ENCODE measurements around the gene FLNB. TPM values are rescaled to one million over a fixed set of nuclear protein-coding genes. Genes with fewer than 3 reads are reported as not detected.
A peak's percentile ranks its signal among the peaks of the same experiment; 100 is the strongest.

FLNB gene
- total and polyA plus RNA-seq, 2 of the 13 experiments (the other 11 are each of a cell fraction or from before 2014, with no cell fraction given) = 106 to 130 TPM

DNA sequence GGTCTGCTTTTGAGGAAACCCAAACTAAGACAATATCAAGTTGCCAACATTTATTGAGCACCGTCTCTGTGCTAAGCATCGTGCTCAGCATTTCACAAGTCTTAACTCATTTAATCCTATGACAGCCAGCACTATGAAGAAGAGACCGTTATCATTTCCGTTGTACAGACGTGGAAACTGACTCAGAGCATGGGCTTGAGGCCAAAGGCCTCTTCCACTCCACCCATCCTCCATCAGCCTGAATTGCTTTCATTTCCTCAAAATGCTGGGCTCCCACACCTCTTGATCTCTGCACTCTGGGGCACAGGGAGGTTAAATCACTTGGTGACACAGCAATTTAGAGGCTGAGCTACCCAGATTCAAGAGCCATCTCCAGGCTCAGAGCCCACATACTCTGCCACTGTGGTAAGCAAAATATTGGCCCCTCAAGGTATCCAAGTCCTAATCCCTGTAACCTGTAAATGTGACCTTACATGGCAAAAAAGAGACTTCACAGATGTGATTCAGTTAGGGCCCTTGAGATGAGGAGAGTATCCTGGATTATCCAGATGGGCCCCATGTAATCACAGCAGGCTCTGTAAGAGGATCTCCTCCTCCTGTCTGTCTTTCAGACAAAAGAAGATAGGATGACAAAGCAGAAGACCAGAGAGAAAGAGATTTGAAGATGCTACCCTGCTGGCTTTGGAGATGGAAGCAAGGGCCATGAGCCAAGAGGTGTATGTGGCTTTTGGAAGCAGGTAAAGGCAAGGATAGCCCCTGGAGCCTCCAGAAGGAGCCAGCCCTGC lies 24.3 kb upstream of the FLNB start:
- TSS peak; percentile 58 for BruUV-seq (replicated peaks)
- H3K79me2 ChIP-seq (ENCODE audit: insufficient read depth, low read length) = no peaks in the 10 kb centered on the region
- WGBS (ENCODE audit: low lambda C conversion rate) = 0% methylated on average over 5 of the region's 5 CpGs
- H2AFZ ChIP-seq (ENCODE audit: low read length) = peak overlapping the region; percentile 46
- H3K36me3 ChIP-seq (replicated peaks in 1 of 2; ENCODE audit: control insufficient read depth in 1 of 2, insufficient read depth in 2 of 2, low read length in 2 of 2) = no peaks in the 10 kb centered on the region
- H3K4me3 ChIP-seq (replicated peaks in 1 of 3; ENCODE audit: insufficient read depth in 1 of 3, low read depth in 2 of 3, low read length in 3 of 3) = peak overlapping the region in 1 of 3 experiments; percentile 22; a peak in 2 of 6 replicates
- in situ Hi-C loops (cut with HindIII; ENCODE audit: extremely low pct_ligation_motif_present, low pct_unique_long_range_greater_than_20kb) = no loop called here
- DNase-seq (ENCODE audit: low spot score) = peak; percentile 88
- ChIA-PET CTCF (ENCODE audit: low intra/inter-chr PET ratio, low total read pairs) (no interaction called here), POLR2A (interaction anchor here (1.7 kb wide), 1 partner anchor 8 kb away, joined by 6 read pairs; no protein-coding TSS in a partner anchor)
- no peaks in the 10 kb centered on the region for H4K20me1 ChIP-seq (ENCODE audit: insufficient read depth, low read length)
- peak; percentile 79 for ATAC-seq
- FAIRE-seq = peak; percentile 91
- peak overlapping the region; percentile 65 for H3K4me2 ChIP-seq (ENCODE audit: low read depth, low read length)
- intact Hi-C loops (cut with micrococcal nuclease; ENCODE audit: unreplicated experiment) = no loop called here
- peak overlapping the region; percentile 4 for H3K9ac ChIP-seq (ENCODE audit: insufficient read depth, low read depth, low read length)
- H3K27me3 ChIP-seq (ENCODE audit: control insufficient read depth in 1 of 2, insufficient read depth in 2 of 2, low read length in 2 of 2) = no peaks in the 10 kb centered on the region
- H3K4me1 ChIP-seq (ENCODE audit: insufficient read depth, low read length) = peaks cover 69% of the 10 kb centered on the region
- peak overlapping the region; percentile 46 for H3K27ac ChIP-seq (ENCODE audit: extremely low read length, insufficient read depth, low read length)
- no peaks in the 10 kb centered on the region for H3K9me3 ChIP-seq (ENCODE audit: low read length)
- TF ChIP-seq ZNF629 (CRISPR knock-in tag; conservative IDR thresholded peaks at IDR 0.05) (peak; percentile 58), MAFF (IDR thresholded peaks at IDR 0.05; ENCODE audit: low read depth, low read length) (0 out of 2 replicates have a peak, but pooled peaks have one; percentile 36), POLR2AphosphoS5 (IDR thresholded peaks at IDR 0.05; ENCODE audit: low read depth, low read length) (no peak), HNRNPH1 (optimal IDR thresholded peaks at IDR 0.05; ENCODE audit: low read depth, low read length) (no peak), GABPA (IDR thresholded peaks at IDR 0.05; ENCODE audit: low read depth, low read length) (no peak), GABPA (CRISPR knock-in tag; IDR thresholded peaks at IDR 0.05; ENCODE audit: low read depth) (peak; percentile 37; the same call in 1 of the 2 replicates), DPF2 (CRISPR knock-in tag; IDR thresholded peaks at IDR 0.05; ENCODE audit: borderline replicate concordance, low read depth) (peak; percentile 50; the same call in 1 of the 2 replicates), NCOR1 (IDR thresholded peaks at IDR 0.05; ENCODE audit: borderline replicate concordance, low read length) (peak; percentile 48; the same call in 1 of the 2 replicates), SNAI1 (CRISPR knock-in tag; IDR thresholded peaks at IDR 0.05; ENCODE audit: borderline replicate concordance) (no peak), NFE2L2 (IDR thresholded peaks at IDR 0.05; ENCODE audit: low read length) (peak; percentile 92)
- TF ChIP-seq, protein P1, sequence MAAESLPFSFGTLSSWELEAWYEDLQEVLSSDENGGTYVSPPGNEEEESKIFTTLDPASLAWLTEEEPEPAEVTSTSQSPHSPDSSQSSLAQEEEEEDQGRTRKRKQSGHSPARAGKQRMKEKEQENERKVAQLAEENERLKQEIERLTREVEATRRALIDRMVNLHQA (CRISPR knock-in tag; IDR thresholded peaks at IDR 0.05) = no peak
- TF ChIP-seq, protein P2, sequence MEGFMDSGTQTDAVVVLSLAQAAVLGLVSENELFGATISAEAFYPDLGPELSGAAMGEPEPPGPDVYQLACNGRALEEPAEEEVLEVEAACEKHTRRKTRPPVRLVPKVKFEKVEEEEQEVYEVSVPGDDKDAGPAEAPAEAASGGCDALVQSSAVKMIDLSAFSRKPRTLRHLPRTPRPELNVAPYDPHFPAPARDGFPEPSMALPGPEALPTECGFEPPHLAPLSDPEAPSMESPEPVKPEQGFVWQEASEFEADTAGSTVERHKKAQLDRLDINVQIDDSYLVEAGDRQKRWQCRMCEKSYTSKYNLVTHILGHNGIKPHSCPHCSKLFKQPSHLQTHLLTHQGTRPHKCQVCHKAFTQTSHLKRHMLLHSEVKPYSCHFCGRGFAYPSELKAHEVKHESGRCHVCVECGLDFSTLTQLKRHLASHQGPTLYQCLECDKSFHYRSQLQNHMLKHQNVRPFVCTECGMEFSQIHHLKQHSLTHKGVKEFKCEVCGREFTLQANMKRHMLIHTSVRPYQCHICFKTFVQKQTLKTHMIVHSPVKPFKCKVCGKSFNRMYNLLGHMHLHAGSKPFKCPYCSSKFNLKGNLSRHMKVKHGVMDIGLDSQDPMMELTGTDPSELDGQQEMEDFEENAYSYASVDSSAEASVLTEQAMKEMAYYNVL (CRISPR knock-in tag; IDR thresholded peaks at IDR 0.05; ENCODE audit: borderline replicate concordance) = 0 out of 2 replicates have a peak, but pooled peaks have one; percentile 60
- TF ChIP-seq, protein P3, sequence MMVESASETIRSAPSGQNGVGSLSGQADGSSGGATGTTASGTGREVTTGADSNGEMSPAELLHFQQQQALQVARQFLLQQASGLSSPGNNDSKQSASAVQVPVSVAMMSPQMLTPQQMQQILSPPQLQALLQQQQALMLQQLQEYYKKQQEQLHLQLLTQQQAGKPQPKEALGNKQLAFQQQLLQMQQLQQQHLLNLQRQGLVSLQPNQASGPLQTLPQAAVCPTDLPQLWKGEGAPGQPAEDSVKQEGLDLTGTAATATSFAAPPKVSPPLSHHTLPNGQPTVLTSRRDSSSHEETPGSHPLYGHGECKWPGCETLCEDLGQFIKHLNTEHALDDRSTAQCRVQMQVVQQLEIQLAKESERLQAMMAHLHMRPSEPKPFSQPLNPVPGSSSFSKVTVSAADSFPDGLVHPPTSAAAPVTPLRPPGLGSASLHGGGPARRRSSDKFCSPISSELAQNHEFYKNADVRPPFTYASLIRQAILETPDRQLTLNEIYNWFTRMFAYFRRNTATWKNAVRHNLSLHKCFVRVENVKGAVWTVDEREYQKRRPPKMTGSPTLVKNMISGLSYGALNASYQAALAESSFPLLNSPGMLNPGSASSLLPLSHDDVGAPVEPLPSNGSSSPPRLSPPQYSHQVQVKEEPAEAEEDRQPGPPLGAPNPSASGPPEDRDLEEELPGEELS (CRISPR knock-in tag; IDR thresholded peaks at IDR 0.05) = peak; percentile 34
- TF ChIP-seq, protein P4, sequence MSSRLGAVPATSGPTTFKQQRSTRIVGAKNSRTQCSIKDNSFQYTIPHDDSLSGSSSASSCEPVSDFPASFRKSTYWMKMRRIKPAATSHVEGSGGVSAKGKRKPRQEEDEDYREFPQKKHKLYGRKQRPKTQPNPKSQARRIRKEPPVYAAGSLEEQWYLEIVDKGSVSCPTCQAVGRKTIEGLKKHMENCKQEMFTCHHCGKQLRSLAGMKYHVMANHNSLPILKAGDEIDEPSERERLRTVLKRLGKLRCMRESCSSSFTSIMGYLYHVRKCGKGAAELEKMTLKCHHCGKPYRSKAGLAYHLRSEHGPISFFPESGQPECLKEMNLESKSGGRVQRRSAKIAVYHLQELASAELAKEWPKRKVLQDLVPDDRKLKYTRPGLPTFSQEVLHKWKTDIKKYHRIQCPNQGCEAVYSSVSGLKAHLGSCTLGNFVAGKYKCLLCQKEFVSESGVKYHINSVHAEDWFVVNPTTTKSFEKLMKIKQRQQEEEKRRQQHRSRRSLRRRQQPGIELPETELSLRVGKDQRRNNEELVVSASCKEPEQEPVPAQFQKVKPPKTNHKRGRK (CRISPR knock-in tag; IDR thresholded peaks at IDR 0.05) = no peak
